Neuronal stem cell (in vitro differentiated cells): ENCODE data around the gene PRRC1.

ENCODE experiments used
- DNase-seq: peaks from one replicate; pipeline ENCODE4 v3.0.0-alpha.2; 2013; ENCODE audit warnings: low spot score
- H2AFZ ChIP-seq: one replicate; pipeline ENCODE4 v1.6.1; 2013; ENCODE audit warnings: mild to moderate bottlenecking, low read length, inconsistent platforms
- H2AK5ac ChIP-seq: 2 replicates; pipeline ENCODE4 v1.6.1; 2013; ENCODE audit warnings: low read depth, mild to moderate bottlenecking, inconsistent platforms, low read length, moderate library complexity, mixed read lengths
- H2BK120ac ChIP-seq: 2 replicates; pipeline ENCODE4 v1.6.1; 2013; ENCODE audit warnings: low read depth, mild to moderate bottlenecking, inconsistent platforms, low read length, moderate library complexity, mixed read lengths
- H2BK12ac ChIP-seq: one replicate; pipeline ENCODE4 v1.6.1; 2013; ENCODE audit warnings: low read length, inconsistent platforms
- H2BK15ac ChIP-seq: 2 replicates; pipeline ENCODE4 v1.6.1; 2013; ENCODE audit warnings: mild to moderate bottlenecking, low read length, inconsistent platforms, mixed read lengths
- H2BK5ac ChIP-seq: one replicate; pipeline ENCODE4 v1.6.1; 2013; ENCODE audit warnings: inconsistent platforms, mild to moderate bottlenecking, low read length, moderate library complexity
- H3K14ac ChIP-seq: one replicate; pipeline ENCODE4 v1.6.1; 2013; ENCODE audit warnings: low read length, inconsistent platforms
- H3K18ac ChIP-seq: 2 replicates; pipeline ENCODE4 v1.6.1; 2013; ENCODE audit warnings: low read length, inconsistent platforms
- H3K23ac ChIP-seq: 2 replicates; pipeline ENCODE4 v1.6.1; 2013; ENCODE audit warnings: low read depth, mild to moderate bottlenecking, mixed read lengths, low read length, inconsistent platforms; ENCODE audit not compliant: poor library complexity
- H3K27ac ChIP-seq: replicated peaks from 3 replicates; pipeline ENCODE4 v1.5.1; 2013; ENCODE audit warnings: low read length, inconsistent platforms
- H3K27me3 ChIP-seq, 3 experiments: 2 replicates each; pipeline ENCODE4 v1.6.1; 2013; ENCODE audit warnings: low read length in 3 of 3, mild to moderate bottlenecking in 2 of 3, inconsistent platforms in 1 of 3, low read depth in 1 of 3, mixed read lengths in 1 of 3, moderate library complexity in 1 of 3; ENCODE audit not compliant: control insufficient read depth in 3 of 3, insufficient read depth in 3 of 3
- H3K36me3 ChIP-seq, 2 donors: replicated peaks in 1 of 2; 2 replicates each; pipeline ENCODE4 v1.6.1; 2013; ENCODE audit warnings: low read length in 2 of 2; ENCODE audit not compliant: control insufficient read depth in 2 of 2, insufficient read depth in 2 of 2
- H3K4ac ChIP-seq: 2 replicates; pipeline ENCODE4 v1.6.1; 2013; ENCODE audit warnings: inconsistent platforms, mild to moderate bottlenecking, low read length, moderate library complexity
- H3K4me1 ChIP-seq, 2 donors: 1 replicate in 1 of 2; 2 replicates in 1 of 2; pipeline ENCODE4 v1.6.1; 2013; ENCODE audit warnings: low read length in 2 of 2, low read depth in 1 of 2; ENCODE audit not compliant: control insufficient read depth in 2 of 2, insufficient read depth in 1 of 2
- H3K4me2 ChIP-seq: one replicate; pipeline ENCODE4 v1.6.1; 2013; ENCODE audit warnings: mild to moderate bottlenecking, low read length, inconsistent platforms; ENCODE audit not compliant: insufficient read depth, poor library complexity, severe bottlenecking
- H3K4me3 ChIP-seq, 2 donors: 2 replicates each; pipeline ENCODE4 v1.5.1; 2013; ENCODE audit warnings: low read length in 2 of 2, mild to moderate bottlenecking in 2 of 2, inconsistent platforms in 1 of 2, moderate library complexity in 1 of 2
- H3K79me1 ChIP-seq: one replicate; pipeline ENCODE4 v1.6.1; 2013; ENCODE audit warnings: low read depth, mild to moderate bottlenecking, inconsistent platforms, low read length, moderate library complexity
- H3K9ac ChIP-seq: one replicate; pipeline ENCODE4 v1.6.1; 2013; ENCODE audit warnings: mild to moderate bottlenecking, low read depth, low read length, inconsistent platforms; ENCODE audit not compliant: poor library complexity
- H3K9me3 ChIP-seq, 2 donors: replicated peaks in 1 of 2; 2 replicates each; pipeline versions ENCODE3 to v1.6.1; 2013; ENCODE audit warnings: low read length in 2 of 2, mild to moderate bottlenecking in 2 of 2, inconsistent platforms in 1 of 2, low read depth in 1 of 2, mixed read lengths in 1 of 2, moderate library complexity in 1 of 2; ENCODE audit not compliant: control insufficient read depth in 2 of 2, insufficient read depth in 1 of 2
- H4K8ac ChIP-seq: one replicate; pipeline ENCODE4 v1.6.1; 2013; ENCODE audit warnings: low read depth, mild to moderate bottlenecking, inconsistent platforms, low read length, moderate library complexity
- H4K91ac ChIP-seq: one replicate; pipeline ENCODE4 v1.6.1; 2013; ENCODE audit warnings: low read length, low read depth, mild to moderate bottlenecking, inconsistent platforms; ENCODE audit not compliant: poor library complexity
- WGBS, 2 donors: extraction: QIAGEN DNeasy Blood & Tissue Kit; methylation state at CpG; one replicate each; pipeline ENCODE4 v1.1.7; 2013; ENCODE audit warnings: missing lambda C conversion rate in 2 of 2, mixed read lengths in 1 of 2; ENCODE audit not compliant: insufficient read length in 2 of 2, insufficient replicate concordance in 1 of 2; ENCODE audit errors: extremely low coverage in 2 of 2; 5-methylcytosine and 5-hydroxymethylcytosine counted together

Gene PRRC1

DNA sequence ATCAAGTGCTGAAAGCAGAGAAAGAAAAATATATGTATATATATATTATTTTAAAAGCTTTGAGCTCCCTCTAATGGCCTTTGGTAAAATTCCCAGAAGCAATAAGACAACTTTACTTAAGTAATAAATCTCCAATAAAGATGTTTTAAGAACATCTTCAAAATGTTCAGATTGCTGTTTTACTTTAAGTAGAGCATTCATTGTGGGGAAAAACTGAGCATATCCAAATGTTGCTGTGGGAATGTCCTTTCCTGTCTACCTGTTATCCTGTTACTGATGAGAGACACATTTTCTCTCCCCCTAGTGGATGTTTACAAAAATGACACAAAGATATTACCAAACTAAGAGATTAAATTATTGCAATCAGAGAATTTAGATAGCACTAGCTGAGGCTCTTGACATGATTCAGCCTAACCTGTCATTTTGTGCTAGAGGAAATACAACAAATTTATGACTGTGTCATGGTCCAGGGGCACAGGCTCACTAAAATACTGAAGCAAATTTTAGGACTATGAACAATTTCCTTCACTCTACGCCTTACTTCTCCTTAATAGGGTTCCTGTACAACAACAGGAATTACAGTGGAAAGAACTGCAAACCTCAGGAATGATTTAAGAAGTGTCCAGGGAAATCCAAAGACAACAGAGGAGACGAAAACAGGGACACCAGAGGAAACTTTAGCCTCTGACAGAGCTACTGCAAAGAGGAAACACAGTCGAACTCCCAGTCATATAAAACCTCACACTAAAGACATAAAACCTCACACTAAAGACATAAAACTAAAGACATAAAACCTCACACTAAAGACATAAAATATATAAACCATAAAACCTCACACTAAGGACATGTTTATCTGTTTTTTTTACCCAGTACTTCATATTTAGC lies 24.3 kb upstream of the PRRC1 start:
- H3K79me1 ChIP-seq = no peaks in the 10 kb centered on the region
- no peak overlapping the region for H3K9ac ChIP-seq
- no peak overlapping the region for H2AFZ ChIP-seq
- H3K4me2 ChIP-seq = no peak overlapping the region
- no peak overlapping the region for H2BK15ac ChIP-seq
- peaks cover 0 to 2% of the 10 kb centered on the region in 2 donors for H3K4me1 ChIP-seq
- H3K4me3 ChIP-seq = no peak overlapping the region
- no peak overlapping the region for H3K4ac ChIP-seq
- no peak overlapping the region for H2BK120ac ChIP-seq
- H2BK5ac ChIP-seq = no peak overlapping the region
- no peak overlapping the region for H4K91ac ChIP-seq
- H3K14ac ChIP-seq = no peak overlapping the region
- no peak overlapping the region for H3K23ac ChIP-seq
- peaks cover 2 to 9% of the 10 kb centered on the region in 2 donors for H3K9me3 ChIP-seq
- peak; percentile 44 for DNase-seq
- H2BK12ac ChIP-seq = no peak overlapping the region
- H2AK5ac ChIP-seq = no peak overlapping the region
- WGBS, 2 donors = no CpG with 5 or more reads among the region's 3 CpGs
- H3K36me3 ChIP-seq = no peaks in the 10 kb centered on the region
- no peak overlapping the region for H3K27ac ChIP-seq
- no peak overlapping the region for H3K18ac ChIP-seq
- no peak overlapping the region for H4K8ac ChIP-seq
- H3K27me3 ChIP-seq = no peaks in the 10 kb centered on the region

DNA sequence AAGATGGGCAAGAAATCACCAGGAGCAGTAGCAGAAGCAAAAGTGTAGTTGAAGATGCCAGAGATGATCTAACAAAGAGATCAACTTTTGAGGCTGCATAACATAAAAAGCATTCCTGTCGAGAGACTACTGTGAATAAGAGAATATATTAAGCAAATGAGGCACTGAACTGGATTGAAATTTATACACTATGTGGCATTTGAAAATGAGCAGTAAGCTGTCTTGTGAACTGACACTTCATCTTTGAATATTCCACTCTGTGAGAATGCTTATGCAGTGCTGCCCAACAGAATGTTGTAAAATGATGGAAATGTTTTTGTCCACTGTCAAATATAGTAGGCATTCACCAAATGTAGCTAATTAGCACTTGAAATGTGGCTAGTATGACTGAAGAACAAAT lies 18.9 kb upstream of the PRRC1 start:
- H3K23ac ChIP-seq = no peak overlapping the region
- H3K79me1 ChIP-seq = no peaks in the 10 kb centered on the region
- H3K27ac ChIP-seq = no peak overlapping the region
- H3K4me3 ChIP-seq = no peak overlapping the region
- DNase-seq = no peak
- H2AFZ ChIP-seq = peak overlapping the region; percentile 19
- no CpG with 5 or more reads among the region's 1 CpG for WGBS, 2 donors
- no peak overlapping the region for H3K9ac ChIP-seq
- H3K14ac ChIP-seq = no peak overlapping the region
- H2BK5ac ChIP-seq = no peak overlapping the region
- no peak overlapping the region for H4K8ac ChIP-seq
- no peak overlapping the region for H3K18ac ChIP-seq
- no peak overlapping the region for H3K4ac ChIP-seq
- H3K36me3 ChIP-seq = no peaks in the 10 kb centered on the region
- H2BK15ac ChIP-seq = no peak overlapping the region
- no peak overlapping the region for H2BK120ac ChIP-seq
- no peak overlapping the region for H4K91ac ChIP-seq
- no peak overlapping the region for H2AK5ac ChIP-seq
- H3K4me2 ChIP-seq = no peak overlapping the region
- H3K9me3 ChIP-seq = no peaks in the 10 kb centered on the region
- H3K27me3 ChIP-seq = no peaks in the 10 kb centered on the region
- H2BK12ac ChIP-seq = no peak overlapping the region
- H3K4me1 ChIP-seq = peaks cover 0 to 2% of the 10 kb centered on the region in 2 donors

DNA sequence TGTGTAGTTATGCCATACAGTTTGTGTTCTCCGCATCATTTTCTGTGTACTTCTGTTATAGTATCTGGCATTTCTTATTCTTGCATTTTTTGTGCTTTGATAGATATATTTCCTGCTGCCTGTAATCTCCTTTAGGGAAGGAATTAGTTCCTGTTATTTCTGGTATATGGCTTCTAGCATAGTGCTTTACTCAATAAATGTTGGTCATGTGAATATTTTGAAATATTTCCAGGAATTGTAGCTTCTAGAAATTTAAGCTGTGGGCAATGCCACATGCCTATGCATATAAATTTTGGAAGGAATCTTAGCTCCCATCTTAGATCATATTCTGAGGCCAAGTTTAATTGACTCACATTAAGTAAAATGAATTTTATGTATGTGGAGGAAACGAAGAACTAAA lies 11.5 kb upstream of the PRRC1 start:
- Histone ChIP-seq H4K8ac (no peak overlapping the region), H3K4me3 (no peak overlapping the region), H3K23ac (no peak overlapping the region), H3K4me1 (peaks cover 0 to 3% of the 10 kb centered on the region in 2 donors), H3K14ac (no peak overlapping the region), H3K4ac (no peak overlapping the region), H2BK120ac (no peak overlapping the region), H3K27ac (no peak overlapping the region), H4K91ac (no peak overlapping the region), H3K27me3 (no peaks in the 10 kb centered on the region), H3K79me1 (no peaks in the 10 kb centered on the region), H2BK5ac (no peak overlapping the region), H3K4me2 (no peak overlapping the region), H3K9ac (no peak overlapping the region), H2AK5ac (no peak overlapping the region), H3K9me3 (peaks cover 0 to 2% of the 10 kb centered on the region in 2 donors), H3K18ac (no peak overlapping the region), H3K36me3 (no peaks in the 10 kb centered on the region), H2AFZ (no peak overlapping the region), H2BK15ac (no peak overlapping the region), H2BK12ac (no peak overlapping the region)
- WGBS, 2 donors = no CpG with 5 or more reads among the region's 2 CpGs
- no peak for DNase-seq

DNA sequence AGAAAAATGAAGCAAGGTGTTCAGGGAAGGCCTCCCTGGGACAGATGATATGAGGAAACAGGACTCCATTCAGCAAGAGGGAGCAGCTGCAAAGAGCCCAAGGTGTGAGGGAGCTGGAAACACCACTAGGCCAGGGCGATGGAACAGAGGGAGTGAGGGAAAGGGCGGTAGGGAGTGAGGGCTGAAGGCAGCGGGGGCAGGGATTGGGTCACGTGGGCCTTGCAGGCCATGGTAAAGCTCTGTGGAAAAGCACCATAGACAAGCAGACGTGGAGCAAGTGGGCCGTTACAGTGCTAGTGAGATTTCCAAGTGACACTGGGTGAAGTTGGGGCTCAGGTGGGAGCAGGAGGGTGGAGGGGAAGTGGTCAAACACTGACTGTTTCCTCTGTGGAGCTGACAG lies 10.8 kb upstream of the PRRC1 start:
- no peak overlapping the region for H4K91ac ChIP-seq
- H2BK5ac ChIP-seq = no peak overlapping the region
- DNase-seq = no peak
- no peak overlapping the region for H2BK12ac ChIP-seq
- H3K27ac ChIP-seq = no peak overlapping the region
- peaks cover 0 to 2% of the 10 kb centered on the region in 2 donors for H3K9me3 ChIP-seq
- no peak overlapping the region for H3K4ac ChIP-seq
- no peak overlapping the region for H2BK120ac ChIP-seq
- H2BK15ac ChIP-seq = no peak overlapping the region
- no peak overlapping the region for H3K14ac ChIP-seq
- no peak overlapping the region for H4K8ac ChIP-seq
- peak overlapping the region in 1 of 2 donors; percentile 24 for H3K4me3 ChIP-seq
- H3K4me2 ChIP-seq = no peak overlapping the region
- no peak overlapping the region for H2AFZ ChIP-seq
- no peaks in the 10 kb centered on the region for H3K27me3 ChIP-seq
- H3K9ac ChIP-seq = no peak overlapping the region
- H2AK5ac ChIP-seq = no peak overlapping the region
- peak overlapping the region; percentile 76 for H3K18ac ChIP-seq
- H3K79me1 ChIP-seq = no peaks in the 10 kb centered on the region
- peak overlapping the region; percentile 92 for H3K23ac ChIP-seq
- H3K36me3 ChIP-seq = no peaks in the 10 kb centered on the region
- WGBS, 2 donors = no CpG with 5 or more reads among the region's 6 CpGs
- H3K4me1 ChIP-seq = peaks cover 0 to 3% of the 10 kb centered on the region in 2 donors
